Upper lobe of left lung (tissue), 4 donors: ENCODE results near the gene PRKAR2B.

ENCODE experiments used
- CTCF ChIP-seq, 6 experiments: fragments of 450-650 bp in 4 of 6; fragments of 200-600 bp in 2 of 6; sonication (generic) in 2 of 6; IDR thresholded peaks; one replicate each; pipeline ENCODE4 v1.5.1; 2016 to 2019; ENCODE audit warnings: antibody characterized with exemption in 6 of 6
- EP300 ChIP-seq, 4 donors: sonication (generic); formaldehyde crosslinking; IDR thresholded peaks; one replicate each; pipeline ENCODE4 v1.5.1; 2017; ENCODE audit warnings: antibody characterized with exemption in 4 of 4, control low read depth in 2 of 4
- POLR2A ChIP-seq, 4 donors: fragments of 450-650 bp; IDR thresholded peaks; one replicate each; pipeline ENCODE4 v1.5.1; 2016 to 2017; ENCODE audit warnings: antibody characterized with exemption in 4 of 4, mild to moderate bottlenecking in 2 of 4
- POLR2AphosphoS5 ChIP-seq, 2 donors: sonication (generic); formaldehyde crosslinking; IDR thresholded peaks; one replicate each; pipeline ENCODE4 v1.5.1; 2017; ENCODE audit warnings: antibody characterized with exemption in 2 of 2

GRCh38 chr7:107072133-107072532 lies 27.6 kb downstream of the PRKAR2B start:
- TF ChIP-seq CTCF (IDR thresholded peaks at IDR 0.05) (no peak), EP300 (IDR thresholded peaks at IDR 0.05) (no peak), POLR2AphosphoS5 (IDR thresholded peaks at IDR 0.05) (no peak), POLR2A (IDR thresholded peaks at IDR 0.05) (no peak)
